ENCODE measurements around the gene BRMS1.

DNA sequence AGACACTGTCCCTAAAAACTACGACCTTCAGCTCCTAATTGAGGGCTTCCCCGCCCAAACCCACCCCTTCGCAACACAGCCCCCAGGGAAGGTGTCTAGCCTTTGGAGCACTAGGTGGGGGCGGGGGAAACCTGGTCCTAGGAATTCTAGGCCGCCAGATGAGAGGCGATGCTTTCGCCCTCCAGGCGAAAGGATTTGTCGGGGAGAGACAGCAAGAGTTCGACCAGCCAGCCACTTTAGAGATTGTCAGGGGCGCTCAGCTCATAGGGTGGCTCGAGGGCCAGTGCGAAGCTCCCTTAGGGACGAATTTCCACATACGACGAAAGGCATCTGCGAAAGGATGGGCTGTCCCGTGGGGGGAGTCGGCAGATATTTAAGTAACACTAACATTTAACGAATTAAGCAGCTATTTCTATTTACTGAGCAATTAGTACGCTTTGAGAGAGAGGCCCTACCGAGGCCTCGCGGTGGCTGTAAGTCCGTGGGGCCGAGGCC, 33.4 kb downstream of the BRMS1 start:
- TF ChIP-seq, protein P1, sequence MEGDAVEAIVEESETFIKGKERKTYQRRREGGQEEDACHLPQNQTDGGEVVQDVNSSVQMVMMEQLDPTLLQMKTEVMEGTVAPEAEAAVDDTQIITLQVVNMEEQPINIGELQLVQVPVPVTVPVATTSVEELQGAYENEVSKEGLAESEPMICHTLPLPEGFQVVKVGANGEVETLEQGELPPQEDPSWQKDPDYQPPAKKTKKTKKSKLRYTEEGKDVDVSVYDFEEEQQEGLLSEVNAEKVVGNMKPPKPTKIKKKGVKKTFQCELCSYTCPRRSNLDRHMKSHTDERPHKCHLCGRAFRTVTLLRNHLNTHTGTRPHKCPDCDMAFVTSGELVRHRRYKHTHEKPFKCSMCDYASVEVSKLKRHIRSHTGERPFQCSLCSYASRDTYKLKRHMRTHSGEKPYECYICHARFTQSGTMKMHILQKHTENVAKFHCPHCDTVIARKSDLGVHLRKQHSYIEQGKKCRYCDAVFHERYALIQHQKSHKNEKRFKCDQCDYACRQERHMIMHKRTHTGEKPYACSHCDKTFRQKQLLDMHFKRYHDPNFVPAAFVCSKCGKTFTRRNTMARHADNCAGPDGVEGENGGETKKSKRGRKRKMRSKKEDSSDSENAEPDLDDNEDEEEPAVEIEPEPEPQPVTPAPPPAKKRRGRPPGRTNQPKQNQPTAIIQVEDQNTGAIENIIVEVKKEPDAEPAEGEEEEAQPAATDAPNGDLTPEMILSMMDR (optimal IDR thresholded peaks at IDR 0.05 in 1 of 3, IDR thresholded peaks at IDR 0.05 in 1 of 3, conservative IDR thresholded peaks at IDR 0.05 in 1 of 3; ENCODE audit: extremely low read depth in 1 of 3, insufficient read depth in 2 of 3, low read length in 3 of 3) = peak in 2 of 3 experiments; percentile 91 to 93
- no peak for TF ChIP-seq EZH2 (IDR thresholded peaks at IDR 0.05; ENCODE audit: low read length)
